Ishikawa (cell line): ENCODE results near the gene VWA3A.

ENCODE experiments used
- CEBPB ChIP-seq: IDR thresholded peaks from 2 replicates; pipeline ENCODE4 v1.6.1; 2012
- CREB1 ChIP-seq: IDR thresholded peaks from 2 replicates; pipeline ENCODE4 v1.6.1; 2012; ENCODE audit warnings: low read depth
- EGR1 ChIP-seq: IDR thresholded peaks from 2 replicates; pipeline ENCODE4 v1.6.1; 2012
- EP300 ChIP-seq: IDR thresholded peaks from 2 replicates; pipeline ENCODE4 v1.6.1; 2012; ENCODE audit warnings: borderline replicate concordance
- FOXM1 ChIP-seq: IDR thresholded peaks from 2 replicates; pipeline ENCODE4 v1.6.1; 2012; ENCODE audit warnings: low read depth, borderline replicate concordance
- MAX ChIP-seq: IDR thresholded peaks from 2 replicates; pipeline ENCODE4 v1.6.1; 2012
- NFIC ChIP-seq: IDR thresholded peaks from 2 replicates; pipeline ENCODE4 v1.6.1; 2012
- RAD21 ChIP-seq: IDR thresholded peaks from 2 replicates; pipeline ENCODE4 v1.6.1; 2012; ENCODE audit warnings: low read depth
- TAF1 ChIP-seq: IDR thresholded peaks from 2 replicates; pipeline ENCODE4 v1.6.1; 2012; ENCODE audit warnings: low read depth, mild to moderate bottlenecking
- TCF12 ChIP-seq: IDR thresholded peaks from 2 replicates; pipeline ENCODE4 v1.6.1; 2012; ENCODE audit warnings: low read depth
- TEAD4 ChIP-seq: IDR thresholded peaks from 2 replicates; pipeline ENCODE4 v1.6.1; 2012
- YY1 ChIP-seq: IDR thresholded peaks from 2 replicates; pipeline ENCODE4 v1.6.1; 2012; ENCODE audit warnings: low read depth
- ZBTB7A ChIP-seq: IDR thresholded peaks from 2 replicates; pipeline ENCODE4 v1.6.1; 2012; ENCODE audit warnings: low read depth
- TF ChIP-seq, protein P1 (sequence below): IDR thresholded peaks from 2 replicates; pipeline ENCODE4 v1.6.1; 2012
- TF ChIP-seq, protein P2 (sequence below): IDR thresholded peaks from 2 replicates; pipeline ENCODE4 v1.6.1; 2012; ENCODE audit warnings: low read depth, mild to moderate bottlenecking

VWA3A gene

GRCh38 chr16:22077700-22078313, 14.5 kb upstream of the VWA3A start:
- TF ChIP-seq ZBTB7A (no peak), RAD21 (peak; percentile 84)

GRCh38 chr16:22078656-22079055, 13.7 kb upstream of the VWA3A start:
- TF ChIP-seq ZBTB7A (no peak), EP300 (no peak), FOXM1 (no peak), CREB1 (no peak), YY1 (no peak), TEAD4 (no peak), TAF1 (no peak), EGR1 (no peak)
- TF ChIP-seq, protein P1, sequence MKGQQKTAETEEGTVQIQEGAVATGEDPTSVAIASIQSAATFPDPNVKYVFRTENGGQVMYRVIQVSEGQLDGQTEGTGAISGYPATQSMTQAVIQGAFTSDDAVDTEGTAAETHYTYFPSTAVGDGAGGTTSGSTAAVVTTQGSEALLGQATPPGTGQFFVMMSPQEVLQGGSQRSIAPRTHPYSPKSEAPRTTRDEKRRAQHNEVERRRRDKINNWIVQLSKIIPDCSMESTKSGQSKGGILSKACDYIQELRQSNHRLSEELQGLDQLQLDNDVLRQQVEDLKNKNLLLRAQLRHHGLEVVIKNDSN, result no peak
- TF ChIP-seq, protein P2, sequence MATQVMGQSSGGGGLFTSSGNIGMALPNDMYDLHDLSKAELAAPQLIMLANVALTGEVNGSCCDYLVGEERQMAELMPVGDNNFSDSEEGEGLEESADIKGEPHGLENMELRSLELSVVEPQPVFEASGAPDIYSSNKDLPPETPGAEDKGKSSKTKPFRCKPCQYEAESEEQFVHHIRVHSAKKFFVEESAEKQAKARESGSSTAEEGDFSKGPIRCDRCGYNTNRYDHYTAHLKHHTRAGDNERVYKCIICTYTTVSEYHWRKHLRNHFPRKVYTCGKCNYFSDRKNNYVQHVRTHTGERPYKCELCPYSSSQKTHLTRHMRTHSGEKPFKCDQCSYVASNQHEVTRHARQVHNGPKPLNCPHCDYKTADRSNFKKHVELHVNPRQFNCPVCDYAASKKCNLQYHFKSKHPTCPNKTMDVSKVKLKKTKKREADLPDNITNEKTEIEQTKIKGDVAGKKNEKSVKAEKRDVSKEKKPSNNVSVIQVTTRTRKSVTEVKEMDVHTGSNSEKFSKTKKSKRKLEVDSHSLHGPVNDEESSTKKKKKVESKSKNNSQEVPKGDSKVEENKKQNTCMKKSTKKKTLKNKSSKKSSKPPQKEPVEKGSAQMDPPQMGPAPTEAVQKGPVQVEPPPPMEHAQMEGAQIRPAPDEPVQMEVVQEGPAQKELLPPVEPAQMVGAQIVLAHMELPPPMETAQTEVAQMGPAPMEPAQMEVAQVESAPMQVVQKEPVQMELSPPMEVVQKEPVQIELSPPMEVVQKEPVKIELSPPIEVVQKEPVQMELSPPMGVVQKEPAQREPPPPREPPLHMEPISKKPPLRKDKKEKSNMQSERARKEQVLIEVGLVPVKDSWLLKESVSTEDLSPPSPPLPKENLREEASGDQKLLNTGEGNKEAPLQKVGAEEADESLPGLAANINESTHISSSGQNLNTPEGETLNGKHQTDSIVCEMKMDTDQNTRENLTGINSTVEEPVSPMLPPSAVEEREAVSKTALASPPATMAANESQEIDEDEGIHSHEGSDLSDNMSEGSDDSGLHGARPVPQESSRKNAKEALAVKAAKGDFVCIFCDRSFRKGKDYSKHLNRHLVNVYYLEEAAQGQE, result no peak

GRCh38 chr16:22081050-22081449, 11.3 kb upstream of the VWA3A start:
- TF ChIP-seq YY1 (no peak), TAF1 (no peak), EGR1 (no peak), NFIC (no peak), RAD21 (no peak), CREB1 (no peak), FOXM1 (no peak), ZBTB7A (no peak), EP300 (no peak), TEAD4 (no peak), TCF12 (no peak), CEBPB (no peak), MAX (no peak)
- TF ChIP-seq, protein P1, result no peak
- TF ChIP-seq, protein P2, result no peak

- TF ChIP-seq CEBPB, result no peak
- TF ChIP-seq TAF1, result no peak
- TF ChIP-seq RAD21, result no peak
- TF ChIP-seq, protein P2, result no peak
- TF ChIP-seq EP300, result no peak
- no peak for TF ChIP-seq EGR1
- TF ChIP-seq, protein P1, result no peak
- no peak for TF ChIP-seq FOXM1
- TF ChIP-seq ZBTB7A, result no peak
- no peak for TF ChIP-seq YY1
- TF ChIP-seq NFIC, result no peak
These were observed 5.9 kb upstream of the VWA3A start for GRCh38 chr16:22086440-22086839.
